OCI-LY1 (cell line): Measurements from ENCODE around the gene DMD.

Experiments
- H2AFZ ChIP-seq: fragments of 200-600 bp; sonication (generic), shearing (Covaris generic); 2 replicates; pipeline ENCODE4 v1.6.0; 2014; ENCODE audit warnings: antibody characterized with exemption, mild to moderate bottlenecking, low read length
- H3F3A ChIP-seq: fragments of 200-600 bp; sonication (generic), shearing (Covaris generic); 2 replicates; pipeline ENCODE4 v1.6.0; 2014; ENCODE audit warnings: mild to moderate bottlenecking, antibody characterized with exemption, low read length, moderate library complexity; ENCODE audit not compliant: insufficient read depth
- H3K27ac ChIP-seq: fragments of 200-600 bp; sonication (generic); 2 replicates; pipeline ENCODE4 v1.5.1; 2014; ENCODE audit warnings: low read length, mixed run types, mild to moderate bottlenecking, low read depth; ENCODE audit not compliant: poor library complexity, severe bottlenecking
- H3K27me3 ChIP-seq: fragments of 200-600 bp; sonication (generic); 2 replicates; pipeline ENCODE4 v1.6.0; 2014; ENCODE audit warnings: antibody characterized with exemption, mild to moderate bottlenecking, low read length, moderate library complexity; ENCODE audit not compliant: insufficient read depth
- H3K36me3 ChIP-seq: fragments of 200-600 bp; sonication (generic); 2 replicates; pipeline ENCODE4 v1.6.1; 2014; ENCODE audit warnings: mild to moderate bottlenecking, antibody characterized with exemption, low read length, moderate library complexity, mixed read lengths; ENCODE audit not compliant: insufficient read depth
- H3K4me1 ChIP-seq: fragments of 200-600 bp; sonication (generic); 2 replicates; pipeline ENCODE4 v1.5.1; 2014; ENCODE audit warnings: mild to moderate bottlenecking, low read length, moderate library complexity; ENCODE audit not compliant: insufficient read depth, severe bottlenecking
- H3K4me2 ChIP-seq: fragments of 200-600 bp; sonication (generic), shearing (Covaris generic); 2 replicates; pipeline ENCODE4 v1.6.1; 2014; ENCODE audit warnings: low read length
- H3K4me3 ChIP-seq: fragments of 200-600 bp; sonication (generic); 2 replicates; pipeline ENCODE4 v1.5.1; 2014; ENCODE audit warnings: low read length, low read depth, mild to moderate bottlenecking, mixed read lengths; ENCODE audit not compliant: poor library complexity, severe bottlenecking
- H3K79me2 ChIP-seq: fragments of 200-600 bp; shearing (Covaris generic); 2 replicates; pipeline ENCODE4 v1.6.1; 2016; ENCODE audit warnings: mixed run types, low read length, mixed read lengths; ENCODE audit not compliant: insufficient read depth
- H3K9ac ChIP-seq: fragments of 200-600 bp; sonication (generic), shearing (Covaris generic); 2 replicates; pipeline ENCODE4 v1.6.1; 2014; ENCODE audit warnings: mild to moderate bottlenecking, low read length, mixed read lengths
- H3K9me2 ChIP-seq: fragments of 200-600 bp; sonication (generic), shearing (Covaris generic); 2 replicates; pipeline ENCODE4 v1.6.1; 2014; ENCODE audit warnings: low read depth, mild to moderate bottlenecking, low read length, mixed read lengths
- H3K9me3 ChIP-seq: fragments of 200-600 bp; shearing (Covaris generic); 2 replicates; pipeline ENCODE4 v1.6.1; 2014; ENCODE audit warnings: low read length, mixed read lengths
- H4K20me1 ChIP-seq: fragments of 200-600 bp; sonication (generic), shearing (Covaris generic); 2 replicates; pipeline ENCODE4 v1.6.0; 2016; ENCODE audit warnings: mild to moderate bottlenecking, low read length; ENCODE audit not compliant: insufficient read depth
- EZH2 ChIP-seq: fragments of 200-600 bp; sonication (generic), shearing (Covaris generic); IDR thresholded peaks from 2 replicates; pipeline ENCODE4 v1.8.0; 2017; ENCODE audit warnings: borderline replicate concordance, mixed run types, mild to moderate bottlenecking, antibody characterized with exemption, low read length, moderate library complexity, mixed read lengths
- TF ChIP-seq, protein P1 (sequence below): fragments of 200-600 bp; sonication (generic), shearing (Covaris generic); IDR thresholded peaks from 2 replicates; pipeline ENCODE4 v1.5.1; 2017; ENCODE audit warnings: mild to moderate bottlenecking, antibody characterized with exemption, low read length, moderate library complexity, mixed read lengths

DMD gene

DNA sequence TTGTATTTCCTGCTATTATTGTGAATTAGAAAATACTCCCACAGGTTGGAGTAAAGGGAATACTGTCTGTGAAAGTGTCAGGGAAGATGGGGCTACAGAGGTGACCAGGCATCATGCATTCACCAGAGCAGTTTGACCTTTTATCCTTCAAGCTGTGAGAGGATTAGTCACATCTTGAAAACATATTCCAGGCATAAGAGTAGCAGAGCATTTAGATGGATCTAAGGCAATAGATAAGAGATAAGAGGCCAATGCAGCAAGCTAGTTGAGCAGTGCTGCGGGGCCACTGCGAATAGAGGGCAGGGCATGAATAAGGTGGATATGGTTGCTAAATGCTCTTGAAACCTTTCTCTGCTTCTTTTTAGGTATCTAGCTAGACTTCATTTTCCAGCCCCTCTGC, 1668.8 kb downstream of the DMD start:
- TF ChIP-seq, protein P1, sequence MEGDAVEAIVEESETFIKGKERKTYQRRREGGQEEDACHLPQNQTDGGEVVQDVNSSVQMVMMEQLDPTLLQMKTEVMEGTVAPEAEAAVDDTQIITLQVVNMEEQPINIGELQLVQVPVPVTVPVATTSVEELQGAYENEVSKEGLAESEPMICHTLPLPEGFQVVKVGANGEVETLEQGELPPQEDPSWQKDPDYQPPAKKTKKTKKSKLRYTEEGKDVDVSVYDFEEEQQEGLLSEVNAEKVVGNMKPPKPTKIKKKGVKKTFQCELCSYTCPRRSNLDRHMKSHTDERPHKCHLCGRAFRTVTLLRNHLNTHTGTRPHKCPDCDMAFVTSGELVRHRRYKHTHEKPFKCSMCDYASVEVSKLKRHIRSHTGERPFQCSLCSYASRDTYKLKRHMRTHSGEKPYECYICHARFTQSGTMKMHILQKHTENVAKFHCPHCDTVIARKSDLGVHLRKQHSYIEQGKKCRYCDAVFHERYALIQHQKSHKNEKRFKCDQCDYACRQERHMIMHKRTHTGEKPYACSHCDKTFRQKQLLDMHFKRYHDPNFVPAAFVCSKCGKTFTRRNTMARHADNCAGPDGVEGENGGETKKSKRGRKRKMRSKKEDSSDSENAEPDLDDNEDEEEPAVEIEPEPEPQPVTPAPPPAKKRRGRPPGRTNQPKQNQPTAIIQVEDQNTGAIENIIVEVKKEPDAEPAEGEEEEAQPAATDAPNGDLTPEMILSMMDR: no peak
- no peak for TF ChIP-seq EZH2
- no peaks in the 10 kb centered on the region for H3K9me3 ChIP-seq
- H3K36me3 ChIP-seq: no peaks in the 10 kb centered on the region
- no peaks in the 10 kb centered on the region for H3K79me2 ChIP-seq
- no peaks in the 10 kb centered on the region for H3F3A ChIP-seq
- no peaks in the 10 kb centered on the region for H3K4me1 ChIP-seq
- H2AFZ ChIP-seq: no peak overlapping the region
- no peak overlapping the region for H3K27ac ChIP-seq
- H3K9me2 ChIP-seq: no peaks in the 10 kb centered on the region
- H3K27me3 ChIP-seq: no peaks in the 10 kb centered on the region
- H3K4me2 ChIP-seq: no peak overlapping the region
- H3K9ac ChIP-seq: no peak overlapping the region
- H4K20me1 ChIP-seq: no peaks in the 10 kb centered on the region
- no peak overlapping the region for H3K4me3 ChIP-seq

DNA sequence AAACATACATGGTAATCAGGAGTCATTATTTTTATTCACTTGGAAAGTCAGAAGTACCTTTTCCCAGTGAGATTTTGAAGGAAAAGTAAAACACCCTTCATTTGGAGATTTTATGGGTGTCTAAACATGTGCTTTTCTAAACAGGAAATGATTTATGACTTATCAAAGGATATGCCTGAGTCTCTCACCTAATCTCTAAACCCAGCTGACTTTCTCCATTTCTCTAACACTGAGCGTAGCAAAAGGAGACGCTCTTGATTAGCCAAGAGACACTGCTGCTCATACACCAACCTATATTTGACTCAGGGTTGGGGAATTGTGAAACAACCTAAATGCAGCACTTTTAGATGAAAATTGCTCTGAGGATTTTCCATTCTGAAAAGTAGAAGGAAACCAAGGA, 1671.0 kb downstream of the DMD start:
- H2AFZ ChIP-seq: no peak overlapping the region
- H3K27me3 ChIP-seq: no peaks in the 10 kb centered on the region
- no peak overlapping the region for H3K4me2 ChIP-seq
- no peak overlapping the region for H3K9ac ChIP-seq
- no peaks in the 10 kb centered on the region for H3K9me2 ChIP-seq
- no peaks in the 10 kb centered on the region for H3K9me3 ChIP-seq
- no peaks in the 10 kb centered on the region for H3F3A ChIP-seq
- TF ChIP-seq, protein P1: no peak
- no peak for TF ChIP-seq EZH2
- H3K4me3 ChIP-seq: no peak overlapping the region
- H3K79me2 ChIP-seq: no peaks in the 10 kb centered on the region
- no peaks in the 10 kb centered on the region for H4K20me1 ChIP-seq
- no peaks in the 10 kb centered on the region for H3K36me3 ChIP-seq
- H3K4me1 ChIP-seq: no peaks in the 10 kb centered on the region
- H3K27ac ChIP-seq: no peak overlapping the region

DNA sequence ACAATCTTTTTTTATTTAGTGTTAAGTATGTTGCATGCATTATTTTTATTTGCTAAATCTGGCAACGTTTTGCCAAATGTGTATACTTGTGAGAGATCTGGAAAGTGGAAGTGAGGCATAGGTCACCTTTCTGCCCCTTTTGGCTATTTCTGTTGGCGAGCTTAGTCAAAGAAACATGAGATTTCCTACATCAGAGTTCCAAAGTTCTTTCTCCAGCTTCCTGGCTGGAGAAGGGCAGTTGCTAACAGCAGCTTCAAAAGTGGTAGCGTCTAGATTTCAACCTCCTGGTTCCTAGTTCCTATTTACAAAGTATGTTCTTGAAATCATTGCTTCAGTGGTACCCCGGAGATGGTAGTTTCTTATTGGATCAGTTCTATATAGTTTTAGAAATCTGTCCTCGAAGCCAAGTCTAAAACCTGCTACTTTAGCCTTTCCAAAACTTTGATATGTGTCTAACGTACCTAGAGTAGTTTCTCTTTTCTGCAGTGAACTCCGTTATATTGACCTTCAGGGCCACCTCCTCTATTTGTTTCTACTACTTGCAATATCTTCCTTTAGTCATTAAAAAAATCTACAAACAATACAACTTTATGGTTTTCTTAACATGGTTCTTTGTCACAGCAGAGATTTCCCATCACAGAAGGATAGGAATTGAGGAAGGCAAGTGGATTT, 1683.8 kb downstream of the DMD start:
- no peak overlapping the region for H3K27ac ChIP-seq
- no peaks in the 10 kb centered on the region for H3K9me3 ChIP-seq
- H3K4me2 ChIP-seq: no peak overlapping the region
- H3K4me1 ChIP-seq: no peaks in the 10 kb centered on the region
- no peak overlapping the region for H3K9ac ChIP-seq
- H2AFZ ChIP-seq: no peak overlapping the region
- H3K4me3 ChIP-seq: no peak overlapping the region
- H3K36me3 ChIP-seq: no peaks in the 10 kb centered on the region
- no peaks in the 10 kb centered on the region for H4K20me1 ChIP-seq
- no peaks in the 10 kb centered on the region for H3K79me2 ChIP-seq
- TF ChIP-seq, protein P1: no peak
- TF ChIP-seq EZH2: no peak
- no peaks in the 10 kb centered on the region for H3K9me2 ChIP-seq
- H3K27me3 ChIP-seq: no peaks in the 10 kb centered on the region
- no peaks in the 10 kb centered on the region for H3F3A ChIP-seq
